H9 (cell line): Measurements from ENCODE around the gene CHST13. TPM values are rescaled to one million over a fixed set of nuclear protein-coding genes. Genes with fewer than 3 reads are reported as not detected.

Source experiments
- DNase-seq: peaks from one replicate; pipeline ENCODE4 v3.0.0-alpha.2; 2017
- H2AFZ ChIP-seq: one replicate; pipeline ENCODE4 v1.6.1; 2013; ENCODE audit warnings: mild to moderate bottlenecking, low read length, control low read depth, moderate library complexity
- H2AK5ac ChIP-seq: 2 replicates; pipeline ENCODE4 v1.6.1; 2013; ENCODE audit warnings: low read length, control low read depth, mixed read lengths; ENCODE audit not compliant: insufficient read length
- H2BK120ac ChIP-seq: one replicate; pipeline ENCODE4 v1.6.1; 2013; ENCODE audit warnings: low read depth, mild to moderate bottlenecking, low read length, control low read depth, inconsistent platforms; ENCODE audit not compliant: poor library complexity, severe bottlenecking
- H2BK12ac ChIP-seq: 2 replicates; pipeline ENCODE4 v1.6.1; 2013; ENCODE audit warnings: low read length, control low read depth, mixed read lengths, low read depth; ENCODE audit not compliant: insufficient read length
- H2BK15ac ChIP-seq: 2 replicates; pipeline ENCODE4 v1.6.1; 2013; ENCODE audit warnings: low read depth, low read length, control low read depth
- H2BK20ac ChIP-seq: one replicate; pipeline ENCODE4 v1.6.1; 2013; ENCODE audit warnings: low read depth, mild to moderate bottlenecking, low read length, control low read depth, inconsistent platforms; ENCODE audit not compliant: poor library complexity, severe bottlenecking
- H2BK5ac ChIP-seq: 2 replicates; pipeline ENCODE4 v1.6.1; 2013; ENCODE audit warnings: low read length, control low read depth, mixed read lengths; ENCODE audit not compliant: insufficient read length
- H3K14ac ChIP-seq: 2 replicates; pipeline ENCODE4 v1.6.1; 2013; ENCODE audit warnings: low read length, control low read depth; ENCODE audit not compliant: insufficient read depth
- H3K18ac ChIP-seq: 2 replicates; pipeline ENCODE4 v1.6.1; 2013; ENCODE audit warnings: low read depth, mild to moderate bottlenecking, mixed read lengths, low read length, control low read depth; ENCODE audit not compliant: insufficient read length
- H3K23ac ChIP-seq: 2 replicates; pipeline ENCODE4 v1.6.1; 2013; ENCODE audit warnings: low read length, control low read depth, mixed read lengths, low read depth; ENCODE audit not compliant: insufficient read length
- H3K23me2 ChIP-seq: 2 replicates; pipeline ENCODE4 v1.6.1; 2013; ENCODE audit warnings: low read depth, mild to moderate bottlenecking, mixed read lengths, low read length, control low read depth; ENCODE audit not compliant: insufficient read length, poor library complexity, severe bottlenecking
- H3K27ac ChIP-seq: 2 replicates; pipeline ENCODE4 v1.5.1; 2013; ENCODE audit warnings: low read length, control low read depth, mixed read lengths, low read depth; ENCODE audit not compliant: insufficient read length
- H3K27me3 ChIP-seq: 2 replicates; pipeline ENCODE4 v1.6.1; 2013; ENCODE audit warnings: low read length, control low read depth, inconsistent platforms; ENCODE audit not compliant: insufficient read depth
- H3K4ac ChIP-seq: 2 replicates; pipeline ENCODE4 v1.6.1; 2013; ENCODE audit warnings: low read depth, mild to moderate bottlenecking, control low read depth, inconsistent platforms, low read length, moderate library complexity
- H3K4me1 ChIP-seq: 2 replicates; pipeline ENCODE4 v1.6.1; 2013; ENCODE audit warnings: low read length, control low read depth, inconsistent platforms; ENCODE audit not compliant: insufficient read depth
- H3K4me2 ChIP-seq: 2 replicates; pipeline ENCODE4 v1.6.1; 2013; ENCODE audit warnings: low read length, control low read depth, mixed read lengths; ENCODE audit not compliant: insufficient read length, insufficient read depth
- H3K56ac ChIP-seq: 2 replicates; pipeline ENCODE4 v1.6.1; 2013; ENCODE audit warnings: low read depth, mild to moderate bottlenecking, mixed read lengths, low read length, control low read depth; ENCODE audit not compliant: insufficient read length
- H3K79me1 ChIP-seq: 2 replicates; pipeline ENCODE4 v1.6.1; 2013; ENCODE audit warnings: low read depth, mild to moderate bottlenecking, moderate library complexity, low read length, control low read depth, inconsistent platforms; ENCODE audit not compliant: insufficient read depth, poor library complexity, severe bottlenecking
- H3K79me2 ChIP-seq: 2 replicates; pipeline ENCODE4 v1.6.1; 2013; ENCODE audit warnings: low read length, control low read depth, inconsistent platforms; ENCODE audit not compliant: insufficient read depth
- H3K9ac ChIP-seq: 2 replicates; pipeline ENCODE4 v1.6.1; 2013; ENCODE audit warnings: low read length, control low read depth, mixed read lengths; ENCODE audit not compliant: insufficient read length; ENCODE audit errors: extremely low read depth
- H3K9me3 ChIP-seq: one replicate; pipeline ENCODE4 v1.6.1; 2013; ENCODE audit warnings: low read depth, low read length, inconsistent platforms; ENCODE audit not compliant: control insufficient read depth
- H3T11ph ChIP-seq: one replicate; pipeline ENCODE4 v1.6.1; 2013; ENCODE audit warnings: mild to moderate bottlenecking, low read length, control low read depth, inconsistent platforms
- H4K20me1 ChIP-seq: one replicate; pipeline ENCODE4 v1.6.1; 2013; ENCODE audit not compliant: control insufficient read depth, insufficient read length, insufficient read depth
- H4K5ac ChIP-seq: 2 replicates; pipeline ENCODE4 v1.6.1; 2013; ENCODE audit warnings: low read depth, mild to moderate bottlenecking, mixed read lengths, low read length, control low read depth; ENCODE audit not compliant: insufficient read length
- H4K8ac ChIP-seq: replicated peaks from 2 replicates; pipeline ENCODE4 v1.6.1; 2013; ENCODE audit warnings: low read length, control low read depth, mixed read lengths, low read depth; ENCODE audit not compliant: insufficient read length
- H4K91ac ChIP-seq: 2 replicates; pipeline ENCODE4 v1.6.1; 2013; ENCODE audit warnings: low read depth, mild to moderate bottlenecking, moderate library complexity, mixed read lengths, low read length, control low read depth; ENCODE audit not compliant: insufficient read length
- H3K27ac Mint-ChIP-seq, 3 experiments: 2 replicates in 2 of 3; 3 replicates in 1 of 3; pipeline ENCODE4 v1.8.0; 2020 to 2021; ENCODE audit warnings: mixed read lengths in 3 of 3, mild to moderate bottlenecking in 1 of 3, moderate library complexity in 1 of 3
- H3K27me3 Mint-ChIP-seq: 2 replicates; pipeline ENCODE4 v1.8.0; 2021; ENCODE audit warnings: low read depth, mild to moderate bottlenecking, moderate library complexity, mixed read lengths
- H3K36me3 Mint-ChIP-seq, 3 experiments: 2 replicates in 2 of 3; 3 replicates in 1 of 3; pipeline ENCODE4 v1.8.0; 2020 to 2021; ENCODE audit warnings: low read depth in 3 of 3, mixed read lengths in 3 of 3; ENCODE audit not compliant: insufficient read depth in 1 of 3
- H3K4me1 Mint-ChIP-seq, 2 experiments: 2 replicates each; pipeline ENCODE4 v1.8.0; 2020; ENCODE audit warnings: mixed read lengths in 2 of 2
- H3K4me3 Mint-ChIP-seq, 2 experiments: 2 replicates in 1 of 2; 3 replicates in 1 of 2; pipeline ENCODE4 v1.8.0; 2020 to 2021; ENCODE audit warnings: mild to moderate bottlenecking in 2 of 2, mixed read lengths in 2 of 2, moderate library complexity in 1 of 2
- H3K9me3 Mint-ChIP-seq, 2 experiments: 2 replicates in 1 of 2; 3 replicates in 1 of 2; pipeline ENCODE4 v1.8.0; 2020; ENCODE audit warnings: mild to moderate bottlenecking in 2 of 2, mixed read lengths in 2 of 2, moderate library complexity in 1 of 2
- CTCF ChIP-seq: fragments of 200-600 bp; sonication (generic); conservative IDR thresholded peaks from 3 replicates; pipeline ENCODE4 v1.8.0; 2021; ENCODE audit warnings: antibody characterized with exemption, mild to moderate bottlenecking
- WGBS: extraction: QIAGEN DNeasy Blood & Tissue Kit; methylation state at CpG from one replicate; pipeline ENCODE4 v1.1.7; 2013; ENCODE audit warnings: missing lambda C conversion rate, low lambda C conversion rate, mixed read lengths; ENCODE audit not compliant: insufficient read length; ENCODE audit errors: extremely low coverage; 5-methylcytosine and 5-hydroxymethylcytosine counted together
- total RNA-seq: library from RNA; stranded (reverse); gene quantifications from 2 replicates; pipeline ENCODE4 v1.2.1, GENCODE V29; 2021

The CHST13 gene
- total RNA-seq, 1 experiment from 2014 or later: 0.85 TPM

GRCh38 chr3:126551121-126551838 lies 27.3 kb downstream of the CHST13 start:
- Histone ChIP-seq H3K23ac (no peak overlapping the region), H3K27ac (no peak overlapping the region), H3K4me2 (no peak overlapping the region), H3K4ac (no peak overlapping the region), H2BK120ac (no peak overlapping the region), H2AFZ (no peak overlapping the region), H3K9me3 (no peaks in the 10 kb centered on the region), H2BK15ac (no peak overlapping the region), H3K9ac (no peak overlapping the region), H2BK12ac (no peak overlapping the region), H3K79me1 (no peaks in the 10 kb centered on the region), H4K91ac (no peak overlapping the region), H3K4me1 (peaks cover 4% of the 10 kb centered on the region; the same call in 1 of the 2 replicates), H2BK20ac (no peak overlapping the region), H2AK5ac (no peak overlapping the region), H3K23me2 (no peaks in the 10 kb centered on the region), H3T11ph (no peak overlapping the region), H4K5ac (no peak overlapping the region), H3K14ac (no peak overlapping the region), H4K20me1 (no peaks in the 10 kb centered on the region), H4K8ac (no peak overlapping the region), H2BK5ac (no peak overlapping the region), H3K56ac (no peak overlapping the region), H3K27me3 (no peaks in the 10 kb centered on the region), H3K18ac (no peak overlapping the region), H3K79me2 (no peaks in the 10 kb centered on the region)
- Mint-ChIP-seq H3K27me3 (peaks cover 11% of the 10 kb centered on the region), H3K9me3 (no peaks in the 10 kb centered on the region), H3K36me3 (no peaks in the 10 kb centered on the region), H3K4me3 (no peak overlapping the region; a peak in 1 of 5 replicates), H3K4me1 (peaks cover 33 to 48% of the 10 kb centered on the region in 2 experiments), H3K27ac (peak overlapping the region in 1 of 3 experiments; percentile 61; a peak in 1 of 7 replicates)
- WGBS: no CpG with 5 or more reads among the region's 13 CpGs
- DNase-seq: peak; percentile 20
- no peak for TF ChIP-seq CTCF
